HepG2 (cell line): ENCODE measurements around the gene COASY. TPM values are rescaled to one million over a fixed set of nuclear protein-coding genes. Genes with fewer than 3 reads are reported as not detected.

ENCODE experiments used
- ATAD3A ChIP-seq: sonication (generic); formaldehyde crosslinking; IDR thresholded peaks from 2 replicates; pipeline ENCODE4 v1.4.0; 2020; ENCODE audit warnings: missing genetic modification reagents
- ATM ChIP-seq: fragments of 450-650 bp; IDR thresholded peaks from 2 replicates; pipeline ENCODE4 v1.7.1; 2017; ENCODE audit warnings: mild to moderate bottlenecking, borderline replicate concordance
- GABPB1 ChIP-seq: IDR thresholded peaks from 2 replicates; pipeline ENCODE4 v1.6.1; 2016; ENCODE audit warnings: mild to moderate bottlenecking, missing genetic modification reagents, moderate library complexity, missing compliant biosample characterization
- MLLT10 ChIP-seq: sonication (generic); formaldehyde crosslinking; IDR thresholded peaks from 2 replicates; pipeline ENCODE4 v1.4.0; 2020; ENCODE audit warnings: missing genetic modification reagents
- MXD3 ChIP-seq: IDR thresholded peaks from 2 replicates; pipeline ENCODE4 v1.6.1; 2016; ENCODE audit warnings: mild to moderate bottlenecking, missing biosample characterization, missing genetic modification reagents
- MYC ChIP-seq: sonication (generic); formaldehyde crosslinking; IDR thresholded peaks from 2 replicates; pipeline ENCODE4 v1.9.0; 2021; ENCODE audit warnings: missing genetic modification reagents, borderline replicate concordance
- POLR2G ChIP-seq: fragments of 200-400 bp; formaldehyde crosslinking; IDR thresholded peaks from 2 replicates; pipeline ENCODE4 v1.6.1; 2018; ENCODE audit warnings: mild to moderate bottlenecking, low read depth, low read length, moderate library complexity
- RARA ChIP-seq: IDR thresholded peaks from 2 replicates; pipeline ENCODE4 v1.6.1; 2016; ENCODE audit warnings: missing genetic modification reagents, missing compliant biosample characterization
- RBFOX2 ChIP-seq: fragments of 200-400 bp; formaldehyde crosslinking; IDR thresholded peaks from 2 replicates; pipeline ENCODE4 v1.6.1; 2017; ENCODE audit warnings: low read depth, mild to moderate bottlenecking, low read length
- TFDP1 ChIP-seq: IDR thresholded peaks from 2 replicates; pipeline ENCODE4 v1.6.1; 2016; ENCODE audit warnings: missing compliant biosample characterization, missing genetic modification reagents, borderline replicate concordance
- ZBTB7B ChIP-seq: sonication (generic); formaldehyde crosslinking; IDR thresholded peaks from 2 replicates; pipeline ENCODE4 v1.4.0; 2020; ENCODE audit warnings: missing genetic modification reagents
- ZBTB8A ChIP-seq: sonication (generic); formaldehyde crosslinking; IDR thresholded peaks from 2 replicates; pipeline ENCODE4 v1.4.0; 2020; ENCODE audit warnings: mild to moderate bottlenecking, low read depth, missing genetic modification reagents, borderline replicate concordance
- ZFP62 ChIP-seq: sonication (generic); formaldehyde crosslinking; IDR thresholded peaks from 2 replicates; pipeline ENCODE4 v1.4.0; 2020; ENCODE audit warnings: missing genetic modification reagents
- ZNF546 ChIP-seq: sonication (generic); formaldehyde crosslinking; conservative IDR thresholded peaks from 2 replicates; pipeline ENCODE4 v1.8.1; 2023; ENCODE audit warnings: mild to moderate bottlenecking, missing genetic modification reagents
- ZNF580 ChIP-seq: IDR thresholded peaks from 2 replicates; pipeline ENCODE4 v1.6.1; 2016; ENCODE audit warnings: low read depth, borderline replicate concordance
- ZNF589 ChIP-seq: sonication (generic); formaldehyde crosslinking; conservative IDR thresholded peaks from 2 replicates; pipeline ENCODE4 v1.8.0; 2022; ENCODE audit warnings: mild to moderate bottlenecking, moderate library complexity, missing genetic modification reagents
- ZNF776 ChIP-seq: sonication (generic); formaldehyde crosslinking; IDR thresholded peaks from 2 replicates; pipeline ENCODE4 v1.4.0; 2020; ENCODE audit warnings: mild to moderate bottlenecking, missing genetic modification reagents
- polyA plus RNA-seq, 8 experiments: library from polyadenylated mRNA; depleted of rRNA in 3 of 8; stranded (reverse) in 7 of 8; unstranded in 1 of 8; fragments of >200 nt; fragmentation: Illumina TruSeq in 4 of 8; extraction: Trizol in 4 of 8; gene quantifications; 2 replicates each; pipeline versions ENCODE4 v1.2.1 to v1.2.3, GENCODE V29; 2011 to 2016; ENCODE audit warnings: low read depth in 4 of 8, missing spikeins in 1 of 8, mixed read lengths in 1 of 8; ENCODE audit not compliant: insufficient read depth in 1 of 8
- total RNA-seq, 5 experiments: library from RNA; depleted of rRNA; stranded (reverse); fragments of >200 nt; fragmentation: Illumina TruSeq; extraction: Trizol; gene quantifications; 2 replicates each; pipeline ENCODE4 v1.2.3, GENCODE V29; 2016; ENCODE audit warnings: low read depth in 1 of 5
- TF ChIP-seq, protein P1 (sequence below): sonication (generic); formaldehyde crosslinking; IDR thresholded peaks from 2 replicates; pipeline ENCODE4 v1.5.0; 2020; ENCODE audit warnings: missing genetic modification reagents
- TF ChIP-seq, protein P2 (sequence below): sonication (generic); formaldehyde crosslinking; conservative IDR thresholded peaks from 2 replicates; pipeline ENCODE4 v1.8.0; 2022; ENCODE audit warnings: mild to moderate bottlenecking, moderate library complexity, missing genetic modification reagents
- TF ChIP-seq, protein P3 (sequence below): sonication (generic); formaldehyde crosslinking; IDR thresholded peaks from 2 replicates; pipeline ENCODE4 v1.5.0; 2020; ENCODE audit warnings: missing genetic modification reagents, mild to moderate bottlenecking, borderline replicate concordance

Gene COASY
- total and polyA plus RNA-seq, 2 of the 13 experiments (the other 11 are each of a cell fraction or from before 2014, with no cell fraction given), result 90.7 to 125 TPM

DNA sequence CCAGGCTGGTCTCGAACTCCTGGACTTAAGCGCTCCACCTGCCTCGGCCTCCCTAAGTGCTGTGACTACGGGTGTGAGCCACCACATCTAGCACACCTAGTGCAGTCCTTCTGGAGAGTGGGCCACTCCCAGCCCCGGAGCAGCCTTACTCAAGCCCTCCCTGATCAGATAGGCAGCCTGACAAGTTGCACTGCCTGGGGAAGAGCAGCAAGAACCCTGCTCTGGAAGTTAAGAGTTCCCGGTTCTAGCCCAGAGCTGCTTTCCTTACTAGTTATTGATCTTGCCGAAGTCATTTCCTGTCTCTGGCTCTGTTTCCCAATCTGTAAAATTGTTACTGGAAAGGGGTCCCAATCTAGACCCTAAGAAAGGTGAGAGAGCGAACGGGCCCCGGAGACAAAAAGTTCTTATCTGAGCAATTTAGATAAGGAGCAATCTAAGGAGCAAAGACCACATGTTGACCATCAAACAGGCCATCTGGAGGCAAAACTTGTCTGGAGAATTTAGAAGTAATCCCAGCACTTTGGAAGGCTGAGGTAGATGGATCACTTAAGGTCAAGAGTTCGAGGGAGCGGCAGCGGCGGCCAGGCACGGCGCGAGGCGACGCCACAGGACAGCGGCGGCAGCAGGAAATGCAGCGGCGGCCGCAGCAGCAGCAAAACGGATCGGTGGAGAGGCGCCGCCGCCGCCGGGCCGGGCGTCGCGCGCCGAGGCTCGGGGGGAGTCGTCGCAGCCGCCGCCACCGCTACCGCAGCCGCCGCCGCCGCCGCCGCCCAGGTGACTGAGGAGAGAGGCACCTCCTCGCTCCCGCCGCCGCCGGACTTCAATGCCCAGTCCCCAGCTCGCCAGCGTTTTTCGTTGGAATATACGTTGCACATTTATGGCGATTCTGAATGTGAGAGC lies 30.2 kb upstream of the COASY start (continued):
- TF ChIP-seq MXD3 (CRISPR knock-in tag), result no peak
- TF ChIP-seq MLLT10 (CRISPR knock-in tag), result no peak
- TF ChIP-seq, protein P1, sequence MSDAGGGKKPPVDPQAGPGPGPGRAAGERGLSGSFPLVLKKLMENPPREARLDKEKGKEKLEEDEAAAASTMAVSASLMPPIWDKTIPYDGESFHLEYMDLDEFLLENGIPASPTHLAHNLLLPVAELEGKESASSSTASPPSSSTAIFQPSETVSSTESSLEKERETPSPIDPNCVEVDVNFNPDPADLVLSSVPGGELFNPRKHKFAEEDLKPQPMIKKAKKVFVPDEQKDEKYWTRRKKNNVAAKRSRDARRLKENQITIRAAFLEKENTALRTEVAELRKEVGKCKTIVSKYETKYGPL, result no peak
- peak; percentile 65; the same call in 1 of the 2 replicates for TF ChIP-seq POLR2G
- TF ChIP-seq ATAD3A (CRISPR knock-in tag), result no peak
- TF ChIP-seq ZNF776 (CRISPR knock-in tag), result no peak
- TF ChIP-seq GABPB1 (CRISPR knock-in tag), result peak; percentile 61; the same call in 1 of the 2 replicates
- 0 out of 2 replicates have a peak, but pooled peaks have one; percentile 20 for TF ChIP-seq ZBTB8A (CRISPR knock-in tag)
- TF ChIP-seq ZNF546 (CRISPR knock-in tag), result no peak
- TF ChIP-seq, protein P2, sequence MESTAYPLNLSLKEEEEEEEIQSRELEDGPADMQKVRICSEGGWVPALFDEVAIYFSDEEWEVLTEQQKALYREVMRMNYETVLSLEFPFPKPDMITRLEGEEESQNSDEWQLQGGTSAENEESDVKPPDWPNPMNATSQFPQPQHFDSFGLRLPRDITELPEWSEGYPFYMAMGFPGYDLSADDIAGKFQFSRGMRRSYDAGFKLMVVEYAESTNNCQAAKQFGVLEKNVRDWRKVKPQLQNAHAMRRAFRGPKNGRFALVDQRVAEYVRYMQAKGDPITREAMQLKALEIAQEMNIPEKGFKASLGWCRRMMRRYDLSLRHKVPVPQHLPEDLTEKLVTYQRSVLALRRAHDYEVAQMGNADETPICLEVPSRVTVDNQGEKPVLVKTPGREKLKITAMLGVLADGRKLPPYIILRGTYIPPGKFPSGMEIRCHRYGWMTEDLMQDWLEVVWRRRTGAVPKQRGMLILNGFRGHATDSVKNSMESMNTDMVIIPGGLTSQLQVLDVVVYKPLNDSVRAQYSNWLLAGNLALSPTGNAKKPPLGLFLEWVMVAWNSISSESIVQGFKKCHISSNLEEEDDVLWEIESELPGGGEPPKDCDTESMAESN (CRISPR knock-in tag), result peak; percentile 20; the same call in 1 of the 2 replicates
- TF ChIP-seq ZFP62 (CRISPR knock-in tag), result no peak
- peak; percentile 85 for TF ChIP-seq RBFOX2
- TF ChIP-seq TFDP1 (CRISPR knock-in tag), result peak; percentile 45; the same call in 1 of the 2 replicates
- TF ChIP-seq ZNF589 (CRISPR knock-in tag), result no peak
- TF ChIP-seq RARA (CRISPR knock-in tag), result peak; percentile 85
- peak; percentile 27; the same call in 1 of the 2 replicates for TF ChIP-seq ZBTB7B (CRISPR knock-in tag)
- TF ChIP-seq, protein P3, sequence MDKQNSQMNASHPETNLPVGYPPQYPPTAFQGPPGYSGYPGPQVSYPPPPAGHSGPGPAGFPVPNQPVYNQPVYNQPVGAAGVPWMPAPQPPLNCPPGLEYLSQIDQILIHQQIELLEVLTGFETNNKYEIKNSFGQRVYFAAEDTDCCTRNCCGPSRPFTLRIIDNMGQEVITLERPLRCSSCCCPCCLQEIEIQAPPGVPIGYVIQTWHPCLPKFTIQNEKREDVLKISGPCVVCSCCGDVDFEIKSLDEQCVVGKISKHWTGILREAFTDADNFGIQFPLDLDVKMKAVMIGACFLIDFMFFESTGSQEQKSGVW (CRISPR knock-in tag), result no peak
- peak; percentile 64 for TF ChIP-seq MYC
- no peak for TF ChIP-seq ATM
- TF ChIP-seq ZNF580 (CRISPR knock-in tag), result no peak
